ENCODE data around the gene NFATC3.

The NFATC3 gene

DNA sequence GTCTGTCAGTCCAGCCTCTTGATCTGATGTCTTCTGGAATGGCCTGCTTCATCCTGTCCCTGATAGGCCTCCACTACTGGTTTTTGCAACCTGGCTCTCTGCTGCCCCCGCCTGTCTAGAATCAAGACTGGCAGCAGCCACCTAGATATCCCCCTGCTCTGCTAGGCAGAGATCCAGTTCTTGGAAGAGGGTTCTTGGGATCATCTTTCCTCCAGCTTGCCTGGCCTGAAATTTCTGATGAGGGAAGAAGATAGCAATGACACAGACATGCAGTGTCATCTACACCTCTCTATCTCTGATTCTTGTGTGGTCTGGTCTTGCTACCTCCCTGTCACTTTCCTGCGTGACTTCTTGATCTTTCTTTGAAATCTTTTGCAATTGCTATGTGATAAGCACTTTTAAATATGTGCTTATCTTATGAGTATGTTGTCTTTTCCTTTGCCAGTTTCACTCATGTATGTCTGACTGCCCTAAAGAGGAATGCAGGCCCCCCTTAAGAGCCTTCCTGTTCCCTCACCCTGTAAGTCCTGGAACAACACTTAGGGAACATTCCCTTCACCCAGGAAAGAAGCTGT is 20.3 kb upstream of the NFATC3 start:
- TF ChIP-seq POLR2AphosphoS5 (IDR thresholded peaks at IDR 0.05; ENCODE audit: low read depth, low read length) (no peak), POLR2A (IDR thresholded peaks at IDR 0.05; ENCODE audit: low read depth, low read length) (no peak)
- DNase-seq (ENCODE audit: insufficient read length) (no peak), FAIRE-seq (peak; percentile 87)

DNA sequence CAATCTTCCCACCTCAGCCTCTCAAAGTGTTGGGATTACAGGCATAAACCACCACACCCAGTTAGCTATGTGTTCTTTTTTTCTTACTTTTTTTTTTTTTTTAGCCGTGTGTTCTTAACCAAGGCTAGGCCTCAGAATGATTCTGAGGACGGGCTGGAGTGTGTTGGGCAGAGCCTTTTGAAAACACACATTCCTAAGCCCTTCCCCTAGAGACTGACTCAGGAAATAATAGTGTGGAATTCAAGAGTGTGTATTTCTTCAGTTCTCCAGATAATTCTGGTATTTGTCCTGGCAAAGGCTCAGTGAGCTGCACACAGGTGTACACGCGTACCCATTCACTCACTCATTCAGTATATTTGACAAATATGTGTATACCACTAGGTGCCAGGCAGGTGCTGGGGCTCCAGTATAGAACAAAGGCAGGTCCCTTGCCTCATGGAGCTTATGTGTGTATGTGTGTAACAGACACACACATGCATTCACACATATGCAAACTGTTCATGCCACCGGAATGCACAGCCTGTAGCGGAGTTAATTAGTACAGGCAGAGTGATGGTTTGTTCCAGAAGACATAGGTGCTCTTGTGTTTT is 19.4 kb upstream of the NFATC3 start:
- FAIRE-seq, result no peak
- TF ChIP-seq POLR2A (IDR thresholded peaks at IDR 0.05; ENCODE audit: low read depth, low read length) (no peak), TAF1 (IDR thresholded peaks at IDR 0.05; ENCODE audit: borderline replicate concordance, low read depth, low read length) (no peak), POLR2AphosphoS5 (IDR thresholded peaks at IDR 0.05; ENCODE audit: low read depth, low read length) (no peak)
- no peak for DNase-seq (ENCODE audit: insufficient read length)

- no peak for FAIRE-seq
- TF ChIP-seq TAF1 (IDR thresholded peaks at IDR 0.05; ENCODE audit: borderline replicate concordance, low read depth, low read length) (no peak), POLR2AphosphoS5 (IDR thresholded peaks at IDR 0.05; ENCODE audit: low read depth, low read length) (no peak), POLR2A (IDR thresholded peaks at IDR 0.05; ENCODE audit: low read depth, low read length) (no peak)
These were observed 18.4 kb upstream of the NFATC3 start for GRCh38 chr16:68066763-68067162.

DNA sequence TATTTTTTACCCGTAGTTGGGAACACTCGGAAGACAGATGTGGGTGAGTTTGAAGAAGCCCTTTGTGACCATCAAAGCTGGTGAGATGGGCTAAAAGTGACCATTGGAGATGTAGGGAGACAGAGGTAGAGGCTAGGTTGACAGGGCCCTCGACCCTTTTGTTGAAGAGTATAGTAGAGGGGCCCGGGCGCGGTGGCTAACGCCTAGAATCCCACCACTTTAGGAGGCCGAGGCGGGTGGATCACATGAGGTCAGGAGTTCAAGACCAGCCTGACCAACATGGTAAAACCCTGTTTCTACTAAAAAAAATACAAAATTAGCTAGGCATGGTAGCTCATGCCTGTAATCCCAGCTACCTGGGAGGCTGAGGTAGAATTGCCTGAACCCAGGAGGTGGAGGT is 16.2 kb upstream of the NFATC3 start:
- DNase-seq (ENCODE audit: insufficient read length), result no peak

More at GRCh38 chr16:68066763-68067162, 18.4 kb upstream of the NFATC3 start:
- no peak for DNase-seq (ENCODE audit: insufficient read length)

DNA sequence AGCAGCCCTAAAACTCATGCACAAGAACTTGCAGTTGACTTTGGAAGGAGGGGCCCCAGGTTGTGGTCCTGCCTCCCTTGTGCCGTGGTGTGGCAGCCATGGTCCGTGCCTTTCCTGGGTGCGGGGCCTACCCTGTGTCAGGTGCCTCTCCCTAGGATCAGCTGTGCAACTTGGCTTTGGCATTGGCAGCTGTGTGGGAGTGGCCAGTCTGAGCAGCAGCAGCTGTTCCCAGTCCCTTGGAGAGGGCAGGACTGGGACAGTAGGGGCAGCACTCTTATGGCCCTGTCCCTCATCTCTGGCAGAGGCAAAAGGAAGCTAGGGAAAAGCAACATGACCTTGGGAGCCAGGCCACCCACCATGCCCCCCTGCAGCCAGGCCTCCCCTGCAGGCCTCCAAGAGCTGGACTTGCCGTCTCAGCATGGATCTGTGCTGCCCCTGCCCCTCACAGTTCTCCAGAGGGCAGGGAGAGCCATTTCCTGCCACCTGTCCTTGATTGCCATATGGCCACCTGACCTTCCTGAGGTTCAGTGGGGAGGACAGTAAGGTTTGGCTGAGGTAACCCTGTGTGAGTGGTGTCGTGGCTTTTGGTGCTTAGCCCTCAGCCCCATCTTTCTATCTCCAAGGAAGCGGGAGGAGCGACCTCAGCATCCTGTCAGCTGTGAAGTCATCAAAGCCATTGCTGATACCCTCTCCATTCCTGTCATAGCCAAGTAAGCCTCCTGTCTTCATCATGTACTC is 15.5 kb upstream of the NFATC3 start:
- no peak for TF ChIP-seq POLR2A (IDR thresholded peaks at IDR 0.05; ENCODE audit: low read depth, low read length)
- TF ChIP-seq TAF1 (IDR thresholded peaks at IDR 0.05; ENCODE audit: borderline replicate concordance, low read depth, low read length), result no peak
- TF ChIP-seq POLR2AphosphoS5 (IDR thresholded peaks at IDR 0.05; ENCODE audit: low read depth, low read length), result no peak
- DNase-seq (ENCODE audit: insufficient read length) (no peak), FAIRE-seq (no peak)

More for the DNA sequence above, 16.2 kb upstream of the NFATC3 start:
- no peak for TF ChIP-seq POLR2A (IDR thresholded peaks at IDR 0.05; ENCODE audit: low read depth, low read length)
- FAIRE-seq, result no peak

DNA sequence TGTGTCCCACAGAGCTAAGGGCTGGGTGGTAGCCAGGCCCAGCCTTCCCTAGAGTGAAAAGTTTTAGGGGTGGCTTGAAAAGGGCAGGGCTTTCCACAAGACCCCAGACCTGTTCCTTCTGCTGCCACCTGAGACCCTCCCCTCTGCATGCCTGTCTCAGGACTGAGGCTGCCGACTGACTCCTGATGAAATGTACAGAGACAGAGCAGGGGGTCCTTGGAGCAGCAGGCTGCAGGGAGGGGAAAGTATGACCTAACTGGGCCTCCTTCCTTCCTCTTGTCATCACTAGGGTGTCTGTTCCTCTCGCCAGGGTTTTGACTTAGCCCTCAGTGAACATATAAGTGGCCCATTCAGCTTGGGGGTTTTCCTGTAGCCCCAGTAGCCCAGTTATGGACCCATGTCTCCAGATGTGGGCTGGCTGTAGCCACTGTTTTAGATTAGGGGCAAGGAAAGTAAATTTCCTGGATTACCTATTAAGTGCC is 14.9 kb upstream of the NFATC3 start:
- FAIRE-seq (no peak), DNase-seq (ENCODE audit: insufficient read length) (no peak)
- TF ChIP-seq TAF1 (IDR thresholded peaks at IDR 0.05; ENCODE audit: borderline replicate concordance, low read depth, low read length), result no peak
- no peak for TF ChIP-seq POLR2AphosphoS5 (IDR thresholded peaks at IDR 0.05; ENCODE audit: low read depth, low read length)
- no peak for TF ChIP-seq POLR2A (IDR thresholded peaks at IDR 0.05; ENCODE audit: low read depth, low read length)

- TF ChIP-seq POLR2AphosphoS5 (IDR thresholded peaks at IDR 0.05; ENCODE audit: low read depth, low read length) (no peak), POLR2A (IDR thresholded peaks at IDR 0.05; ENCODE audit: low read depth, low read length) (no peak), TAF1 (IDR thresholded peaks at IDR 0.05; ENCODE audit: borderline replicate concordance, low read depth, low read length) (no peak)
- no peak for DNase-seq (ENCODE audit: insufficient read length)
- peak; percentile 27 for FAIRE-seq
These were observed 14.2 kb upstream of the NFATC3 start for GRCh38 chr16:68070806-68071517.

- no peak for FAIRE-seq
- TF ChIP-seq POLR2A (IDR thresholded peaks at IDR 0.05; ENCODE audit: low read depth, low read length), result no peak
- TF ChIP-seq TAF1 (IDR thresholded peaks at IDR 0.05; ENCODE audit: borderline replicate concordance, low read depth, low read length), result no peak
- TF ChIP-seq POLR2AphosphoS5 (IDR thresholded peaks at IDR 0.05; ENCODE audit: low read depth, low read length), result no peak
These were observed 13.7 kb upstream of the NFATC3 start for GRCh38 chr16:68071518-68071901.

GRCh38 chr16:68072038-68072695 is 13.0 kb upstream of the NFATC3 start:
- no peak for DNase-seq (ENCODE audit: insufficient read length)
- TF ChIP-seq TAF1 (IDR thresholded peaks at IDR 0.05; ENCODE audit: borderline replicate concordance, low read depth, low read length), result no peak
- no peak for TF ChIP-seq POLR2A (IDR thresholded peaks at IDR 0.05; ENCODE audit: low read depth, low read length)
- TF ChIP-seq POLR2AphosphoS5 (IDR thresholded peaks at IDR 0.05; ENCODE audit: low read depth, low read length), result no peak
- no peak for FAIRE-seq

More at GRCh38 chr16:68071518-68071901, 13.7 kb upstream of the NFATC3 start:
- no peak for DNase-seq (ENCODE audit: insufficient read length)

- DNase-seq (ENCODE audit: insufficient read length) (no peak), FAIRE-seq (peak; percentile 67)
- TF ChIP-seq TAF1 (IDR thresholded peaks at IDR 0.05; ENCODE audit: borderline replicate concordance, low read depth, low read length) (no peak), POLR2AphosphoS5 (IDR thresholded peaks at IDR 0.05; ENCODE audit: low read depth, low read length) (no peak), POLR2A (IDR thresholded peaks at IDR 0.05; ENCODE audit: low read depth, low read length) (no peak)
These were observed 11.0 kb upstream of the NFATC3 start for GRCh38 chr16:68073902-68074760.
